Fibroblast of skin of right biceps (primary cell): ENCODE data around the gene DIS3L2.
"Not testable (repeated sequence)": the region's sequence is repeated elsewhere in the genome, so short reads cannot be mapped to it uniquely, and the experiment has no call there.

Experiments used
- DNase-seq: peaks from one replicate; pipeline ENCODE4 v3.0.0-alpha.2; 2013

DIS3L2 gene

DNA sequence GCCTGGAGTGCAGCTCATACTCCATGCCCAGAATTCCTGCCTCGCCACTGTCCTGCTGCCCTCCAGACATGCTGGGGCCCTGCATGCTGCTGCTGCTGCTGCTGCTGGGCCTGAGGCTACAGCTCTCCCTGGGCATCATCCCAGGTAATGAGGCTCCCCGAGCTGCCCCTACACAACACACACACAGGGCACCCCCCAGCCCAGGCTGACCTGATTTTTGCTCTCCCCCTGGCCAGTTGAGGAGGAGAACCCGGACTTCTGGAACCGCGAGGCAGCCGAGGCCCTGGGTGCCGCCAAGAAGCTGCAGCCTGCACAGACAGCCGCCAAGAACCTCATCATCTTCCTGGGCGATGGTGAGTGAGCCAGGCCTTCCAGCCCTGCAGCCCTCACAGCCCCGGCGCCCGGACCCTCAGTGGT, 417.2 kb downstream of the DIS3L2 start, which contains the start of gene ALPP:
ALPP (plus strand) TSS at position 17 of the 417 bp plus-strand sequence; CDS start at position 69, 52 bp downstream.
- not testable (repeated sequence) for DNase-seq

DNA sequence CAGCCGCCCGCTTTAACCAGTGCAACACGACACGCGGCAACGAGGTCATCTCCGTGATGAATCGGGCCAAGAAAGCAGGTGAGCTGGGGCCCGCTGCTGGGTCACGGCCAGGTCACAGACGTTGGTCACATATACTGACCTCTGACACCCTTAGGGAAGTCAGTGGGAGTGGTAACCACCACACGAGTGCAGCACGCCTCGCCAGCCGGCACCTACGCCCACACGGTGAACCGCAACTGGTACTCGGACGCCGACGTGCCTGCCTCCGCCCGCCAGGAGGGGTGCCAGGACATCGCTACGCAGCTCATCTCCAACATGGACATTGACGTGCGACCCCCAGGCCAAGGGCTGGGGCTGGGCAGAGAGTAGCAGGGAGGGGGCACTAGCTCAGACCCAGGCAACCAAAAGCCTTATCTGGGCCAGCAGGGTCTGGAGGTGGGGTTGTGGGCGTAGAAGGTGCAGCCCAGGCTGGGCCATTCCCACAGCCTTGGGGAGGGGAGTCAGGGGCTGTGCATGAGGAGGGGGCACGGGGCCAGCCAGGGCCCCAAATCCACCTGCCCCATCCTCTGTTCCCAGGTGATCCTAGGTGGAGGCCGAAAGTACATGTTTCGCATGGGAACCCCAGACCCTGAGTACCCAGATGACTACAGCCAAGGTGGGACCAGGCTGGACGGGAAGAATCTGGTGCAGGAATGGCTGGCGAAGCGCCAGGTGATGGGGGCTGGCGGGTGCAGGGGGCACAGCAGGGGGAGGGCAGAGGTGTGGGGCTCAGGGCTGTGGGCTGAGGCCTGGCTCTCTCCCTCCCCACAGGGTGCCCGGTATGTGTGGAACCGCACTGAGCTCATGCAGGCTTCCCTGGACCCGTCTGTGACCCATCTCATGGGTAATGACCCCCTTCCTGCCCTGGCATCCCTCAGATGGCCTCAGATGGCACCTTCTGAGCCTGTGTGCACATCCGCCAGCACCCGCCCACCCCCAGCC, 418.4 kb downstream of the DIS3L2 start:
- DNase-seq: not testable (repeated sequence)

DNA sequence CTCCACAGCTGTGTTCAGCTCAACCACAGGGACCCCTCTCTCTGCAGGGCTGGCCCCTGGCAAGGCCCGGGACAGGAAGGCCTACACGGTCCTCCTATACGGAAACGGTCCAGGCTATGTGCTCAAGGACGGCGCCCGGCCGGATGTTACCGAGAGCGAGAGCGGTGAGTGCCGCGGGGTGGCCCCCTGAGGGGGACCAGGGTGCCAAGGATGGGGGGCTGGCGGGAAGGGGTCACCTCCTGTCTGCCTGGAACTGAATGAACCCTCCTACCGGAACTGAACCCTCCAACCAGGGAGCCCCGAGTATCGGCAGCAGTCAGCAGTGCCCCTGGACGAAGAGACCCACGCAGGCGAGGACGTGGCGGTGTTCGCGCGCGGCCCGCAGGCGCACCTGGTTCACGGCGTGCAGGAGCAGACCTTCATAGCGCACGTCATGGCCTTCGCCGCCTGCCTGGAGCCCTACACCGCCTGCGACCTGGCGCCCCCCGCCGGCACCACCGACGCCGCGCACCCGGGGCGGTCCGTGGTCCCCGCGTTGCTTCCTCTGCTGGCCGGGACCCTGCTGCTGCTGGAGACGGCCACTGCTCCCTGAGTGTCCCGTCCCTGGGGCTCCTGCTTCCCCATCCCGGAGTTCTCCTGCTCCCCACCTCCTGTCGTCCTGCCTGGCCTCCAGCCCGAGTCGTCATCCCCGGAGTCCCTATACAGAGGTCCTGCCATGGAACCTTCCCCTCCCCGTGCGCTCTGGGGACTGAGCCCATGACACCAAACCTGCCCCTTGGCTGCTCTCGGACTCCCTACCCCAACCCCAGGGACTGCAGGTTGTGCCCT, 419.9 kb downstream of the DIS3L2 start:
- DNase-seq: not testable (repeated sequence)

DNA sequence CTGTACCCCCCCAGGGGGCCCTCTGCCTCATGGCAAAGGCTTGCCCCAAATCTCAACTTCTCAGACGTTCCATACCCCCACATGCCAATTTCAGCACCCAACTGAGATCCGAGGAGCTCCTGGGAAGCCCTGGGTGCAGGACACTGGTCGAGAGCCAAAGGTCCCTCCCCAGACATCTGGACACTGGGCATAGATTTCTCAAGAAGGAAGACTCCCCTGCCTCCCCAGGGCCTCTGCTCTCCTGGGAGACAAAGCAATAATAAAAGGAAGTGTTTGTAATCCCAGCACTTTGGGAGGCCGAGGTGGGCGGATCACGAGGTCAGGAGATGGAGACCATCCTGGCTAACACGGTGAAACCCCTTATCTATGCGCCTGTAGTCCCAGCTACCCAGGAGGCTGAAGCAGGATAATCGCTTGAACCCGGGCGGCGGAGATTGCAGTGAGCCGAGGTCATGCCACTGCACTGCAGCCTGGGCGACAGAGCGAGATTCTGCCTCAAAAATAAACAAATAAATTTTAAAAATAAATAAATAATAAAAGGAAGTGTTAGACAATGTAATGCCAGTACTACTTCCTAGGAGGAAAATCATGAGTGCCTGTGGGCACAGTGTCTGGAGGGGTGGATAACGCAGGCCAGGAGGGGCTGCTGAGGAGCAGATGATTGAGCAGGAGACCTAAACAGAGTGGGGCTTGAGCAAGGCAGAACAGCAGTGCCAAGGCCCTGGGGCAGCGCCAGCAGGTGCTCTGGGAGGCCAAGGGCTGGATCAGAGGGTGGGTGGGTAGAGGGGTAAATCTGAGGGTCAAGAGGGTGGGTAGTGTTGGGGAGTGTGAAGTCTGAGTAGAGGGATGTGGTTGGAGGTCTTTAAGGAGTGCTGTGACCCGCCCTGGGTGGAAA, 421.1 kb downstream of the DIS3L2 start:
- DNase-seq: no peak

DNA sequence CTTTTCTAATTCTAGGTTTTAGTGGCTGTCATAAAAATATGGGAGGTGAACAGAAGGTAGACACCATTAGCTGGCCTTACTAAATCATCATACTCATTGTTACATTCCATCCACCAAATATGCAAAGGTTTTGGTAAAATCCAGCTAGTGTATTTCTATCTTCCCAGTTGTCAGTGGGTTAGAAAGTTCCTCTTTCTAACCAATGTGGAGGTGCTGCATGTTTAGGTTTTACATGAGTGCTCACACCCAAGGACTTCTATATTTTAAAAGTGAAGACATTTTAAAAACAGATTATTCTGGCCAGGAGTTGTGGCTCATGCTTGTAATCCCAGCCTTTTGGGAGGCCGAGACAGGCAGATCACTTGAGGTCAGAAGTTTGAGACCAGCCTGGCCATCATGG, 423.0 kb downstream of the DIS3L2 start:
- DNase-seq: no peak

DNA sequence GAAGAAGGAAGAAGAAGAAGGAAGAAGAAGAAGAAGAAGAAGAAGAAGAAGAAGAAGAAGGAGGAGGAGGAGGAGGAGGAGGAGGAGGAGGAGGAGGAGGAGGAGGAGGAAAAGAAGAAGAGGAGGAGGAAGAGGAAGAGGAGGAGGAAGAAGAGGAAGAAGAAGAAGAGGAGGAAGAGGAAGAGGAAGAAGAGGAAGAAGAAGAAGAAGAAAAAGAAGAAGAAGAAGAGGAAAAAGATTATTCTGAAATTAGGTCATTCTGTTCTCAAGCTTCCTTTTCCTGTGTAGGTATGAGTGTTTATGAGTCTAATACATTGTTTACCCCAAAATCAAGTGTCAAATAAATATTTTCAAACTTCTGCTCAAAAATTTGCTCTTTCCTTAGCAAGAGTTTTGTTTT, 423.5 kb downstream of the DIS3L2 start:
- not testable (repeated sequence) for DNase-seq

DNA sequence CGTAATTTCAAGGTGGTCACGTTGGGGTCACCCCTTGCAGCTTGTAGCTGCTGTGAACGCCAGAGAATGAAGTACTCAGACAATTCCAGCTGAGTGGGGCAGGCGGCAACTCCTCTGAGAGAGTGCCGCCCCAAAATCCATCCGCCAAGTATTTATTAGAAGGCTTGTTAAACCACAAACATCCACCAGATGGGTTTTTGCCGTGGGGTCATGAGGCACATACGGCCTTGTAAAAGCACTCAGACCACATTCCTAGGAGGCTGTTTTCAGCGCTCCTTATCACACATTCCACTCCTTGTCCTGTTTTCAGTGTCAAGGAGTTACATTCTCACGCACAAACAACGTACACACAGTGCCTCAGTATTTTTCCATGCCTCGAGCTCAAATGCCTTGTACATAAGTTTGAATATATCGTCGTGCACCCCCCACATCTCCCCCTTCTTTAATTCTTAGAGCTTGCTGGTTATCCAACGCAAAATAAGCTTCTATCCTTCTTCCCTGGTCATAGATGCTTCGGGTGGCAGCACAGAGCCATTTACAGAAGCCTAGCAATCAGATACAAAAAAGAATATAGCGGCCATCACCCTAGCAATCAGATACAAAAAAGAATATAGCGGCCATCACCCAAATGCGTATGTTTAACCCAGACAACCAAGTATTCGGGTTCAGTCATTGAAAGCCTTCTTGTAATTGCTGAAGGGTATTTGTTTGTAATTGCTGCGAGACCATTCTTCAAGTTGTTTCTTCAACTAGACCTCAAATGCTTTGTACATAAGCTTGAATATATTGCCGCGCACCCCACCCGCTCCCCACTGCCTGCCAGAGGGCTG, 424.4 kb downstream of the DIS3L2 start:
- DNase-seq: peak; percentile 81

DNA sequence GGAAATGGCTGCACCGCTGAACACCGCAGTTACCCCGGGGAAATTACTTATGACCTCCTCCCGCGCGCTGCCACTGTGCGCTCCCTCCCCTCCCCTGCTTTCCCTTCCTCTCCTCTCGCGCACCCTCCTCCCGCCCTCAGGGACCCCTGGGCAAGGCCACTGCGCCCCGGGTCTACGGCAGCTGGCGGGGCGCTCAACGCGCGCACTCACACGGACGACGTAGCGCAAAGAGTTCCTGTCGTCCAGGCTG, 424.9 kb downstream of the DIS3L2 start:
- no peak for DNase-seq
